H1 (cell line): ENCODE results near the gene TAB3.

Source experiments
- CBX5 ChIP-seq: fragments of 300-800, 300-1000 bp; sonication (generic); IDR thresholded peaks from 2 replicates; pipeline ENCODE4 v1.7.1; 2016; ENCODE audit warnings: antibody characterized with exemption, low read length, low read depth
- CBX8 ChIP-seq: fragments of 300-800, 300-1000 bp; sonication (generic); IDR thresholded peaks from 2 replicates; pipeline ENCODE4 v1.7.1; 2016; ENCODE audit warnings: low read depth, low read length, borderline replicate concordance
- CEBPB ChIP-seq: IDR thresholded peaks from 2 replicates; pipeline ENCODE4 v1.6.1; 2012; ENCODE audit warnings: low read depth, low read length
- JUN ChIP-seq: IDR thresholded peaks from 2 replicates; pipeline ENCODE4 v1.6.1; 2011; ENCODE audit warnings: low read depth, mild to moderate bottlenecking, improper control_type of control experiment, low read length
- MAFK ChIP-seq: IDR thresholded peaks from 2 replicates; pipeline ENCODE4 v1.6.1; 2012; ENCODE audit warnings: low read depth, mild to moderate bottlenecking, improper control_type of control experiment, low read length
- NANOG ChIP-seq: IDR thresholded peaks from 2 replicates; pipeline ENCODE4 v1.6.1; 2011; ENCODE audit warnings: low read length, low read depth, mild to moderate bottlenecking, inconsistent platforms; ENCODE audit not compliant: insufficient read depth, poor library complexity, severe bottlenecking
- TF ChIP-seq, protein P1 (sequence below), 3 experiments: IDR thresholded peaks; 1 replicate in 2 of 3; 2 replicates in 1 of 3; pipeline versions ENCODE4 v1.5.1 to v1.6.1; 2011; ENCODE audit warnings: low read length in 3 of 3, mild to moderate bottlenecking in 3 of 3, inconsistent platforms in 2 of 3, low read depth in 1 of 3, moderate library complexity in 1 of 3; ENCODE audit not compliant: insufficient read depth in 1 of 3; ENCODE audit errors: control extremely low read depth in 1 of 3

DNA sequence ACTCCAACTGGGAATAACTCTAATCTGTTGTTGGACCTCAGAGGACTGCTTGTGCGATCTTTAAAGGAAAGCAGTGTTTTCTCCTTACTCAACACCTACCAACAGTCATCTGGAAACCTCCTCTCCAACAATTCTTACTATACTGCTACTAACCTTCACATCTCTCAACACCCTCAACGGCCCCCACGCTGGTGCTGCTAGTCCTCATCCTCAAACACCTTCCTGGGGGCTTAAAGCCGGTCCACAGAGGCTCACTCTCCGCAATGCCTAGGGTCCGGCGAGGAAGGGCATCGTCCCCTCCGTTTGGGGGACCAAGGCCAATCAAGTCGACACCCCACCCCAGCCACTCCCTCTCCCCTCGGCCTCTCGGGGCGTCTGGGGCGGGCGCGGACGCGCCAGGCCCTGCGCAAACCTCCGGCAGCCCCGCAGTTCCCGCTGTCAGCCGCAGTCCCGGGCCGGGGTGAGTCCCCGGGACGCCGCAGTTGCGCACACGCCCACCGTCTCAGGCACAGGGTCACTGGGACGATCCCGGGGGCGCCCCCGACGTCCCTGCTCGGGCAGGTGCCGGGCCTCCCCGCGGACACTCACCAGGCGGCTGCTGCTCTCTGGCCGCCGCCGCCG, 418 bp downstream of the TAB3 start:
- no peak for TF ChIP-seq JUN
- no peak for TF ChIP-seq CEBPB
- TF ChIP-seq, protein P1, sequence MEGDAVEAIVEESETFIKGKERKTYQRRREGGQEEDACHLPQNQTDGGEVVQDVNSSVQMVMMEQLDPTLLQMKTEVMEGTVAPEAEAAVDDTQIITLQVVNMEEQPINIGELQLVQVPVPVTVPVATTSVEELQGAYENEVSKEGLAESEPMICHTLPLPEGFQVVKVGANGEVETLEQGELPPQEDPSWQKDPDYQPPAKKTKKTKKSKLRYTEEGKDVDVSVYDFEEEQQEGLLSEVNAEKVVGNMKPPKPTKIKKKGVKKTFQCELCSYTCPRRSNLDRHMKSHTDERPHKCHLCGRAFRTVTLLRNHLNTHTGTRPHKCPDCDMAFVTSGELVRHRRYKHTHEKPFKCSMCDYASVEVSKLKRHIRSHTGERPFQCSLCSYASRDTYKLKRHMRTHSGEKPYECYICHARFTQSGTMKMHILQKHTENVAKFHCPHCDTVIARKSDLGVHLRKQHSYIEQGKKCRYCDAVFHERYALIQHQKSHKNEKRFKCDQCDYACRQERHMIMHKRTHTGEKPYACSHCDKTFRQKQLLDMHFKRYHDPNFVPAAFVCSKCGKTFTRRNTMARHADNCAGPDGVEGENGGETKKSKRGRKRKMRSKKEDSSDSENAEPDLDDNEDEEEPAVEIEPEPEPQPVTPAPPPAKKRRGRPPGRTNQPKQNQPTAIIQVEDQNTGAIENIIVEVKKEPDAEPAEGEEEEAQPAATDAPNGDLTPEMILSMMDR (IDR thresholded peaks at IDR 0.05; ENCODE audit: control extremely low read depth in 1 of 3, insufficient read depth in 1 of 3, low read depth in 1 of 3, low read length in 3 of 3), result no peak
- no peak for TF ChIP-seq NANOG
- TF ChIP-seq CBX5, result no peak
- TF ChIP-seq MAFK, result no peak
- TF ChIP-seq CBX8, result no peak
